Keratinocyte (primary cell): ENCODE data around the gene PRKCH.

ENCODE experiments used
- CTCF ChIP-seq, 3 experiments: IDR thresholded peaks in 1 of 3; conservative IDR thresholded peaks in 1 of 3; optimal IDR thresholded peaks in 1 of 3; 2 replicates in 2 of 3; 3 replicates in 1 of 3; pipeline versions ENCODE3 to v1.5.1; 2011; ENCODE audit warnings: low read length in 3 of 3, mild to moderate bottlenecking in 3 of 3, moderate library complexity in 2 of 3, control low read depth in 1 of 3, inconsistent platforms in 1 of 3; ENCODE audit not compliant: insufficient read depth in 2 of 3; ENCODE audit errors: extremely low read depth in 1 of 3
- EZH2 ChIP-seq: IDR thresholded peaks from one replicate; pipeline ENCODE4 v1.6.1; 2012; ENCODE audit warnings: inconsistent platforms, mild to moderate bottlenecking, low read length, moderate library complexity

- TF ChIP-seq CTCF (optimal IDR thresholded peaks at IDR 0.05 in 1 of 3, IDR thresholded peaks at IDR 0.05 in 1 of 3, conservative IDR thresholded peaks at IDR 0.05 in 1 of 3; ENCODE audit: extremely low read depth in 1 of 3, insufficient read depth in 2 of 3, low read length in 3 of 3): no peak
- no peak for TF ChIP-seq EZH2
These were observed 12.9 kb downstream of the PRKCH start for GRCh38 chr14:61334197-61334701.
